KMS-11 (cell line): ENCODE measurements around the gene ANGPTL2.

ENCODE experiments used
- H2AFZ ChIP-seq: fragments of 200-600 bp; sonication (generic); 2 replicates; pipeline ENCODE4 v1.6.1; 2016; ENCODE audit warnings: antibody characterized with exemption, mixed run types, low read depth
- H3K27ac ChIP-seq: fragments of 200-600 bp; sonication (generic); 2 replicates; pipeline ENCODE4 v1.6.1; 2016; ENCODE audit warnings: mild to moderate bottlenecking, mixed run types
- H3K27me3 ChIP-seq: fragments of 200-600 bp; sonication (generic); 2 replicates; pipeline ENCODE4 v1.6.1; 2017; ENCODE audit warnings: mild to moderate bottlenecking, low read depth, mixed run types, moderate library complexity; ENCODE audit not compliant: insufficient read depth
- H3K36me3 ChIP-seq: fragments of 200-600 bp; sonication (generic); 2 replicates; pipeline ENCODE4 v1.6.1; 2017; ENCODE audit warnings: mild to moderate bottlenecking, mixed run types; ENCODE audit not compliant: insufficient read depth
- H3K4me1 ChIP-seq: fragments of 200-600 bp; sonication (generic); 2 replicates; pipeline ENCODE4 v1.6.1; 2016; ENCODE audit warnings: mild to moderate bottlenecking, low read depth, mixed run types; ENCODE audit not compliant: poor library complexity, severe bottlenecking
- H3K4me2 ChIP-seq: fragments of 200-600 bp; sonication (generic); 2 replicates; pipeline ENCODE4 v1.7.0; 2016; ENCODE audit warnings: mild to moderate bottlenecking, mixed run types
- H3K4me3 ChIP-seq: fragments of 200-600 bp; sonication (generic); IDR thresholded peaks from 2 replicates; pipeline ENCODE4 v1.6.1; 2017; ENCODE audit warnings: low read depth, low read length, mixed read lengths; ENCODE audit not compliant: insufficient read depth
- H3K79me2 ChIP-seq: fragments of 200-600 bp; sonication (generic); 2 replicates; pipeline ENCODE4 v1.6.1; 2016; ENCODE audit warnings: low read depth, mixed run types; ENCODE audit not compliant: insufficient read depth
- H3K9ac ChIP-seq: fragments of 200-600 bp; sonication (generic); 2 replicates; pipeline ENCODE4 v1.6.1; 2016; ENCODE audit warnings: mild to moderate bottlenecking, mixed run types
- H4K20me1 ChIP-seq: fragments of 200-600 bp; sonication (generic); 2 replicates; pipeline ENCODE4 v1.6.1; 2016; ENCODE audit warnings: mild to moderate bottlenecking, mixed run types; ENCODE audit not compliant: insufficient read depth
- CTCF ChIP-seq: fragments of 200-600 bp; sonication (generic); conservative IDR thresholded peaks from 2 replicates; pipeline ENCODE4 v1.6.1; 2017; ENCODE audit warnings: low read depth, mild to moderate bottlenecking, antibody characterized with exemption, low read length, moderate library complexity, mixed read lengths

ANGPTL2 gene

GRCh38 chr9:127138444-127138843 lies 16.0 kb upstream of the ANGPTL2 start:
- H3K9ac ChIP-seq: no peak overlapping the region
- no peaks in the 10 kb centered on the region for H3K36me3 ChIP-seq
- H3K4me3 ChIP-seq: no peak overlapping the region
- H3K27me3 ChIP-seq: no peaks in the 10 kb centered on the region
- no peaks in the 10 kb centered on the region for H3K79me2 ChIP-seq
- TF ChIP-seq CTCF: no peak
- H3K4me2 ChIP-seq: no peak overlapping the region
- H3K4me1 ChIP-seq: peaks cover 17% of the 10 kb centered on the region
- H4K20me1 ChIP-seq: no peaks in the 10 kb centered on the region
- no peak overlapping the region for H3K27ac ChIP-seq
- H2AFZ ChIP-seq: no peak overlapping the region

DNA sequence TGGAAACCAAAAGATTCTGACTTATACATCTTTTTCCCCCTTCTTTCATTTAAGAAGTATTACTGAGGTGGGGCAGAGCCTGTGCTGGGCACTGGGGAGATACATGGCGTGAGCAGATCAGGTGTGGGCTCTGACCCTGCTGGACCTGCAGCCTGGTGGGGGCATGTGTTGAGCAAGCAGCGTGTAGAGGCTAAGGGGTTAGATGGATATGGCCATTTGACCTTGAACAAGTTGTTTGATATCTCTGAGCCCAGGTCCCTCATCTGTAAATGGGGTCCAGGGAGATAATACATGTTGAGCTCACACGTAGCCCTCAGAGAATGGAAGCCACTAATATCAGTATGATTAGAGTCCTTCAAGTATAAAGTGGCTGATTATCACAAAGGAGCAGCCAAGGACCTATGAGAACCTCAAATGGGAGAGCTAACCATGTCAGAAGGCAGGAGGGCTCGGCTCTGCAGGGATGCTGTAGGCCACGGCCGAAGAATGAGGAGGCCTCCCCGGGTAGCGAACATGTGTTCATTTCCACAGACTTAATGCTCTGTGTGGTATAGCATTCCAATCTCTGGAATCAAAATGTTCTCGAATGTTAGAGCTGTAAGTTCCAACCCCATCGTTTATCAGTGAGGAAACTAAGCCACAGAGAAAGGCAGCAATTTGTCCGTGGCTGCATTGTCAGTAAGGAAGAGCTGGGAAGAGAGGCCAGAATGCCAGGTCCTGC lies 15.4 kb upstream of the ANGPTL2 start:
- TF ChIP-seq CTCF: no peak
- H3K27me3 ChIP-seq: no peaks in the 10 kb centered on the region
- H3K9ac ChIP-seq: no peak overlapping the region

GRCh38 chr9:127136880-127137639 lies 14.6 kb upstream of the ANGPTL2 start:
- Histone ChIP-seq H3K36me3 (no peaks in the 10 kb centered on the region), H3K4me2 (no peak overlapping the region), H3K79me2 (no peaks in the 10 kb centered on the region), H3K27ac (no peak overlapping the region), H3K27me3 (no peaks in the 10 kb centered on the region), H4K20me1 (no peaks in the 10 kb centered on the region), H3K4me1 (peaks cover 31% of the 10 kb centered on the region), H2AFZ (no peak overlapping the region), H3K4me3 (no peak overlapping the region), H3K9ac (no peak overlapping the region)
- TF ChIP-seq CTCF: no peak

More for the DNA sequence above, 15.4 kb upstream of the ANGPTL2 start:
- Histone ChIP-seq H3K4me3 (no peak overlapping the region), H3K4me1 (peaks cover 24% of the 10 kb centered on the region), H3K4me2 (no peak overlapping the region), H3K79me2 (no peaks in the 10 kb centered on the region), H2AFZ (no peak overlapping the region), H4K20me1 (no peaks in the 10 kb centered on the region), H3K27ac (no peak overlapping the region), H3K36me3 (no peaks in the 10 kb centered on the region)

- Histone ChIP-seq H3K27ac (no peak overlapping the region), H2AFZ (no peak overlapping the region), H3K4me2 (no peak overlapping the region), H3K4me3 (no peak overlapping the region), H3K4me1 (peaks cover 34% of the 10 kb centered on the region), H3K9ac (no peak overlapping the region), H4K20me1 (no peaks in the 10 kb centered on the region), H3K27me3 (no peaks in the 10 kb centered on the region), H3K36me3 (no peaks in the 10 kb centered on the region), H3K79me2 (no peaks in the 10 kb centered on the region)
- no peak for TF ChIP-seq CTCF
Observed at GRCh38 chr9:127136081-127136879, 13.8 kb upstream of the ANGPTL2 start.
